Keratinocyte (primary cell): ENCODE data around the gene HYAL1. TPM values are rescaled to one million over a fixed set of nuclear protein-coding genes. Genes with fewer than 3 reads are reported as not detected.
A peak's percentile ranks its signal among the peaks of the same experiment; 100 is the strongest.

ENCODE experiments used
- DNase-seq: peaks from one replicate; pipeline ENCODE4 v3.0.0-alpha.2; 2011; ENCODE audit warnings: low read depth, missing footprints, low spot score
- FAIRE-seq: peaks from 2 replicates; lab custom pipeline; 2011; peaks lifted over from hg19 to GRCh38; lab: Jason Lieb, UNC
- H2AFZ ChIP-seq: 2 replicates; pipeline ENCODE4 v1.6.0; 2012; ENCODE audit warnings: low read length, control low read depth, inconsistent platforms; ENCODE audit not compliant: control insufficient read depth
- H3K27ac ChIP-seq: 2 replicates; pipeline ENCODE4 v1.5.1; 2011; ENCODE audit warnings: low read length; ENCODE audit not compliant: control insufficient read depth, insufficient read depth
- H3K27me3 ChIP-seq: 3 replicates; pipeline ENCODE4 v1.6.0; 2011; ENCODE audit warnings: low read length; ENCODE audit not compliant: control insufficient read depth, insufficient read depth; ENCODE audit errors: extremely low read depth
- H3K36me3 ChIP-seq, 2 experiments: 2 replicates in 1 of 2; 3 replicates in 1 of 2; pipeline ENCODE4 v1.5.1; 2011; ENCODE audit warnings: low read length in 2 of 2, mild to moderate bottlenecking in 1 of 2; ENCODE audit not compliant: control insufficient read depth in 2 of 2, insufficient read depth in 2 of 2; ENCODE audit errors: extremely low read depth in 1 of 2
- H3K4me1 ChIP-seq: 3 replicates; pipeline ENCODE4 v1.5.1; 2011; ENCODE audit warnings: low read length; ENCODE audit not compliant: control insufficient read depth, insufficient read depth; ENCODE audit errors: extremely low read depth
- H3K4me2 ChIP-seq: 3 replicates; pipeline ENCODE4 v1.6.0; 2011; ENCODE audit warnings: low read depth, low read length; ENCODE audit not compliant: control insufficient read depth, insufficient read depth; ENCODE audit errors: extremely low read depth
- H3K4me3 ChIP-seq, 3 experiments: fragments of 200-600 bp in 1 of 3; sonication (generic) in 1 of 3; 2 replicates in 2 of 3; 3 replicates in 1 of 3; pipeline ENCODE4 v1.5.1; 2011 to 2016; ENCODE audit warnings: low read length in 3 of 3, mild to moderate bottlenecking in 3 of 3, control low read depth in 2 of 3, inconsistent platforms in 1 of 3, low read depth in 1 of 3, mixed read lengths in 1 of 3, mixed run types in 1 of 3, moderate library complexity in 1 of 3; ENCODE audit not compliant: control insufficient read depth in 2 of 3, insufficient read depth in 2 of 3; ENCODE audit errors: extremely low read depth in 1 of 3
- H3K79me2 ChIP-seq: 2 replicates; pipeline ENCODE4 v1.6.0; 2012; ENCODE audit warnings: low read length; ENCODE audit not compliant: control insufficient read depth, insufficient read depth
- H3K9ac ChIP-seq: 3 replicates; pipeline ENCODE4 v1.6.0; 2011; ENCODE audit warnings: low read length; ENCODE audit not compliant: control insufficient read depth, insufficient read depth; ENCODE audit errors: extremely low read depth
- H3K9me1 ChIP-seq: 3 replicates; pipeline ENCODE4 v1.6.0; 2011; ENCODE audit warnings: low read length; ENCODE audit not compliant: control insufficient read depth, insufficient read depth; ENCODE audit errors: extremely low read depth
- H3K9me3 ChIP-seq: 2 replicates; pipeline ENCODE4 v1.5.1; 2012; ENCODE audit warnings: low read depth, low read length; ENCODE audit not compliant: control insufficient read depth
- H4K20me1 ChIP-seq: 3 replicates; pipeline ENCODE4 v1.6.0; 2011; ENCODE audit warnings: low read length; ENCODE audit not compliant: control insufficient read depth, insufficient read depth; ENCODE audit errors: extremely low read depth
- EZH2 ChIP-seq: IDR thresholded peaks from one replicate; pipeline ENCODE4 v1.6.1; 2012; ENCODE audit warnings: inconsistent platforms, mild to moderate bottlenecking, low read length, moderate library complexity
- dilution Hi-C: fragments of 300-500 bp; cut with MboI; formaldehyde crosslinking; loops from one replicate; pipeline ENCODE4 v1.7.0; 2020; ENCODE audit warnings: low sequenced_read_pairs; ENCODE audit not compliant: extremely low pct_ligation_motif_present
- polyA plus RNA-seq, 5 experiments: library from polyadenylated mRNA; depleted of rRNA in 3 of 5; stranded (reverse) in 3 of 5; stranded (forward) in 1 of 5; unstranded in 1 of 5; fragments of >200 nt; gene quantifications; 1 replicate in 1 of 5; 2 replicates in 3 of 5; 3 replicates in 1 of 5; pipeline versions ENCODE4 v1.2.1 to v1.2.3, GENCODE V29; 2011 to 2012; ENCODE audit warnings: missing spikeins in 2 of 5, low read depth in 1 of 5, low replicate concordance in 1 of 5
- TF ChIP-seq, protein P1 (sequence below), 3 experiments: IDR thresholded peaks in 1 of 3; conservative IDR thresholded peaks in 1 of 3; optimal IDR thresholded peaks in 1 of 3; 2 replicates in 2 of 3; 3 replicates in 1 of 3; pipeline versions ENCODE3 to v1.5.1; 2011; ENCODE audit warnings: low read length in 3 of 3, mild to moderate bottlenecking in 3 of 3, moderate library complexity in 2 of 3, control low read depth in 1 of 3, inconsistent platforms in 1 of 3; ENCODE audit not compliant: insufficient read depth in 2 of 3; ENCODE audit errors: extremely low read depth in 1 of 3

HYAL1 gene
- polyA plus RNA-seq, 1 donor (not counting 4 experiments of a cell fraction or from before 2014, with no cell fraction given) = 13.9 TPM

DNA sequence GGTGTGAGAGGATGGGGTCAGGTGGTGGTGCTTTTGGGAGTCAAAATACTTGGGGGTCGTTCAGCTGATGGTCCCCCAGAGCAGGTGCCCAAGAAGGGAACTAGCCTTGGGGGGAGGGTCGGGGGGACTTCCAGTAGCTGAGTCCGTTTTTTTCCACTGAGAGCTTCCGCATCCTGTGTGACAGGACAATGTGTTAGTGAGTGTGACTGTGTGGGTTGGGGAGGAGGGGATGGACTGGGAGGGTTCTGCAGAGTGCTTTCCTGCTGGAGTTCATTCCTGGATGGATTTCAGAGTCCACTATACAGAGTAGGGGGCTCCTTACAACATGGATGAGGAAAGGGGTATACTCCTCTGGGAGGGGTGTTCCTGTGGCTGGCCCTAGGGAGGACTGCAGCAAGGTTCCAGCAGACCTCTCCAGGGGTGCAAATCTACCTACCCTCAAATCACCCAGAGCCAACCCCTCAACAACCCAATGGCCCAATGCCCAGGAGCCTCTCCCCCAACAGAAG is 19.8 kb upstream of the HYAL1 start:
- Histone ChIP-seq H3K4me2 (no peak overlapping the region), H2AFZ (no peak overlapping the region), H3K27ac (no peak overlapping the region), H4K20me1 (no peaks in the 10 kb centered on the region), H3K27me3 (no peaks in the 10 kb centered on the region), H3K9ac (no peak overlapping the region), H3K9me1 (peaks cover 3% of the 10 kb centered on the region), H3K9me3 (no peaks in the 10 kb centered on the region), H3K36me3 (peaks cover 21 to 26% of the 10 kb centered on the region in 2 experiments), H3K79me2 (peaks cover 48% of the 10 kb centered on the region), H3K4me1 (peaks cover 32% of the 10 kb centered on the region), H3K4me3 (no peak overlapping the region)
- DNase-seq (no peak), FAIRE-seq (no peak)
- TF ChIP-seq EZH2 = no peak
- TF ChIP-seq, protein P1, sequence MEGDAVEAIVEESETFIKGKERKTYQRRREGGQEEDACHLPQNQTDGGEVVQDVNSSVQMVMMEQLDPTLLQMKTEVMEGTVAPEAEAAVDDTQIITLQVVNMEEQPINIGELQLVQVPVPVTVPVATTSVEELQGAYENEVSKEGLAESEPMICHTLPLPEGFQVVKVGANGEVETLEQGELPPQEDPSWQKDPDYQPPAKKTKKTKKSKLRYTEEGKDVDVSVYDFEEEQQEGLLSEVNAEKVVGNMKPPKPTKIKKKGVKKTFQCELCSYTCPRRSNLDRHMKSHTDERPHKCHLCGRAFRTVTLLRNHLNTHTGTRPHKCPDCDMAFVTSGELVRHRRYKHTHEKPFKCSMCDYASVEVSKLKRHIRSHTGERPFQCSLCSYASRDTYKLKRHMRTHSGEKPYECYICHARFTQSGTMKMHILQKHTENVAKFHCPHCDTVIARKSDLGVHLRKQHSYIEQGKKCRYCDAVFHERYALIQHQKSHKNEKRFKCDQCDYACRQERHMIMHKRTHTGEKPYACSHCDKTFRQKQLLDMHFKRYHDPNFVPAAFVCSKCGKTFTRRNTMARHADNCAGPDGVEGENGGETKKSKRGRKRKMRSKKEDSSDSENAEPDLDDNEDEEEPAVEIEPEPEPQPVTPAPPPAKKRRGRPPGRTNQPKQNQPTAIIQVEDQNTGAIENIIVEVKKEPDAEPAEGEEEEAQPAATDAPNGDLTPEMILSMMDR (optimal IDR thresholded peaks at IDR 0.05 in 1 of 3, IDR thresholded peaks at IDR 0.05 in 1 of 3, conservative IDR thresholded peaks at IDR 0.05 in 1 of 3; ENCODE audit: extremely low read depth in 1 of 3, insufficient read depth in 2 of 3, low read length in 3 of 3) = no peak
- dilution Hi-C loops = no loop called here

DNA sequence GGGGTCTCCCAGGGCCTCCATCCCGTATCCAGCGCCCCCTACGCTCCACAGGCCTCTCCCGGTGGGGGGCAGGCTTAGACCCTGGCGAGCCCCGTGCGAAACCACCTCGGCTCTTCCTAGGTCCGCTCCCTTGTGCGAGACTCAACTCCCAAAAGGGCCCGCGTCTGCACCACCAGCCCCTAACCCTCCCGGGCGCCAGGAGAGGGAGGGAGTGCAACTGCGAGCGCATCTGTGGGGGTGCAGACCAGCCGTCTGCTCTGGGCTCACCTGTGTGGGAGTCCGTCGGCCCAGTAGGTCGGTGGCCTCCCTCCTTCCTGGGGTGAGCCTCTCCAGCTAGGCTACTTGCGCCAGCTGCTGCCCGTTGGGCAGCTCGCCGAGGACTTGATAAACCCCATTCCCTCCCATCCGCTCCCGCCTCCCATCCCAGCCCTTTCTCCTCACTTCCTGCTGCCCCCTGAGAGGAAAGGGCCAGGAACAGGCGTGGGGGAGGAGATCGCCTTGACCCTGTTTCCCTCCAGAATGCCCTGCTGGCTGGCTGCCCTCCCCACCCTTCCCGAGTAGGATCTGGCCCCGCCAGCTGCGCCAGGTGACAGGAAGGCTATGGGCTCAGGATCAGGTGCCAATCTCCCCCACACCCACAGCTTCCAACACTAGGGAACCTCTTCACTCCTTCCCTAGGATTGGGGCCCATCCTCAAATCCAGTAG is 19.2 kb upstream of the HYAL1 start, which contains the start of gene HYAL2:
HYAL2 (minus strand) TSS at position 360 of the 706 bp plus-strand sequence. CDS start 2,256 bp downstream, outside the sequence.
- Histone ChIP-seq H3K4me3 (peak within 1 kb of the TSS; percentile 52 to 89 (median 84)), H3K9me3 (no peaks in the 10 kb centered on the region), H3K79me2 (peaks cover 48% of the 10 kb centered on the region), H3K9me1 (peaks cover 3% of the 10 kb centered on the region), H3K27ac (peak within 1 kb of the TSS; percentile 99), H3K4me2 (peak within 1 kb of the TSS; percentile 99), H3K4me1 (peaks cover 38% of the 10 kb centered on the region), H2AFZ (peak within 1 kb of the TSS; percentile 96), H3K27me3 (no peaks in the 10 kb centered on the region), H3K36me3 (peaks cover 22 to 31% of the 10 kb centered on the region in 2 experiments), H4K20me1 (no peaks in the 10 kb centered on the region), H3K9ac (peak within 1 kb of the TSS; percentile 98)
- dilution Hi-C loops = no loop called here
- DNase-seq (no peak), FAIRE-seq (no peak)
- TF ChIP-seq, protein P1 (optimal IDR thresholded peaks at IDR 0.05 in 1 of 3, IDR thresholded peaks at IDR 0.05 in 1 of 3, conservative IDR thresholded peaks at IDR 0.05 in 1 of 3; ENCODE audit: extremely low read depth in 1 of 3, insufficient read depth in 2 of 3, low read length in 3 of 3) = no peak
- TF ChIP-seq EZH2 = no peak
